HG03025 (cell line): ENCODE data around the gene PPP4R2.
A peak's percentile ranks its signal among the peaks of the same experiment; 100 is the strongest.
"Not testable (repeated sequence)": the region's sequence is repeated elsewhere in the genome, so short reads cannot be mapped to it uniquely, and the experiment has no call there.

Experiments used
- ATAC-seq: cut with Tn5 transposase; IDR thresholded peaks from one replicate; pipeline ENCODE4 v1.9.1; 2021; ENCODE audit warnings: mild to moderate bottlenecking, moderate library complexity; ENCODE audit not compliant: unreplicated experiment, low FRiP score

The PPP4R2 gene

GRCh38 chr3:72976281-72976741 lies 20.3 kb upstream of the PPP4R2 start:
- no peak for ATAC-seq

GRCh38 chr3:72977060-72977808 lies 19.4 kb upstream of the PPP4R2 start:
- ATAC-seq: peak; percentile 55

- ATAC-seq: no peak
Observed at GRCh38 chr3:72982609-72983366, 13.8 kb upstream of the PPP4R2 start.

GRCh38 chr3:72985576-72985975 lies 11.0 kb upstream of the PPP4R2 start:
- no peak for ATAC-seq

- no peak for ATAC-seq
Observed at GRCh38 chr3:72990701-72991395, 5.8 kb upstream of the PPP4R2 start.

GRCh38 chr3:72991522-72991921 lies 5.1 kb upstream of the PPP4R2 start:
- no peak for ATAC-seq

GRCh38 chr3:72993391-72993790 lies 3.2 kb upstream of the PPP4R2 start:
- no peak for ATAC-seq

- no peak for ATAC-seq
Observed at GRCh38 chr3:72995337-72995736, 1.3 kb upstream of the PPP4R2 start.

GRCh38 chr3:72996121-72996472 lies 514 bp upstream of the PPP4R2 start:
- no peak for ATAC-seq

- ATAC-seq: no peak
Observed at GRCh38 chr3:72997421-72997961, 880 bp downstream of the PPP4R2 start.

GRCh38 chr3:72998466-72998865 lies 1.9 kb downstream of the PPP4R2 start:
- ATAC-seq: no peak

GRCh38 chr3:72999951-73000350 lies 3.3 kb downstream of the PPP4R2 start:
- no peak for ATAC-seq

GRCh38 chr3:73003050-73003449 lies 6.4 kb downstream of the PPP4R2 start:
- not testable (repeated sequence) for ATAC-seq

- no peak for ATAC-seq
Observed at GRCh38 chr3:73004316-73004715, 7.7 kb downstream of the PPP4R2 start.

- no peak for ATAC-seq
Observed at GRCh38 chr3:73007992-73008712, 11.5 kb downstream of the PPP4R2 start.

- no peak for ATAC-seq
Observed at GRCh38 chr3:73009008-73009407, 12.4 kb downstream of the PPP4R2 start.

GRCh38 chr3:73009750-73010149 lies 13.1 kb downstream of the PPP4R2 start:
- no peak for ATAC-seq

GRCh38 chr3:73010158-73010557 lies 13.5 kb downstream of the PPP4R2 start:
- no peak for ATAC-seq

GRCh38 chr3:73018298-73018697 lies 21.7 kb downstream of the PPP4R2 start:
- no peak for ATAC-seq

- ATAC-seq: no peak
Observed at GRCh38 chr3:73018790-73019441, 22.3 kb downstream of the PPP4R2 start.
